ENCODE measurements around the gene CTSW.

Gene CTSW

DNA sequence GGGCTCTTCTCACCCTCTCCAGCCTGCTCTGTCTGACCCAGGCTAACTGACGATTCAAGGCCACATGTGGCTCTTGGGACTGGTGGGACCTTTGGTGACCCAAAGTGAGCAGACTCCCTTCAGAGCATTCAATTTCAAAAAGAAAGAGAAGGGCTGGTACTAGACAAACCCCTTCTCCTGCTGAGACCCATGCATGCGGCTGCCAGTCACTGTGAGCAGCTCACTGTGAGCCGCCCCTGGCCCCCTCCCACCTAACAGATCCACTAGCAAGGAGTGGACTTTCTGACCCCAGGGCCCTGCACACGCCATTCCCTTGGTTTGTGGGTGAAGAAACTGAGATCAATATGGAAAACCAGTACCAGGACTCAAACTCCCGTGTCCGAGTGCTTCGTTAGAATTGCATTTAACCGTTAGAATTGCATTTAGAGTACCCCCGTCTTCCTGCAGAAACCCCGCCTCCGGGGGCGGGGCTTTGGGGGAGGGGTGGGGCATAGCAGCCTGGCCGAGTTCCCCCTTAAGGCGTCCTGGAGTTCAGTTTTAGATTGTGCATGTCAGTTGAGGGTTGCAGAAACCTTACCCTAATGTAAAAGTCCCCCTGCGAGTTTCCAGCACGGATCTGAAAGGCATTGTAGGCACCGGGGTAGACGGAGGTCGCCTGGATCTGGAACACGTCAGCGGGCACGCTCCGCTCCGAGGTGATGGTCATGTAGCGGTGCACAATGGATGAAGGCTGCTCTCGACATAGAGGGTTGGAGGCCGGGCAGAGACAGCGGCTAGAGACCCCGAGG lies 12.2 kb upstream of the CTSW start:
- no peak for DNase-seq (ENCODE audit: low spot score)

DNA sequence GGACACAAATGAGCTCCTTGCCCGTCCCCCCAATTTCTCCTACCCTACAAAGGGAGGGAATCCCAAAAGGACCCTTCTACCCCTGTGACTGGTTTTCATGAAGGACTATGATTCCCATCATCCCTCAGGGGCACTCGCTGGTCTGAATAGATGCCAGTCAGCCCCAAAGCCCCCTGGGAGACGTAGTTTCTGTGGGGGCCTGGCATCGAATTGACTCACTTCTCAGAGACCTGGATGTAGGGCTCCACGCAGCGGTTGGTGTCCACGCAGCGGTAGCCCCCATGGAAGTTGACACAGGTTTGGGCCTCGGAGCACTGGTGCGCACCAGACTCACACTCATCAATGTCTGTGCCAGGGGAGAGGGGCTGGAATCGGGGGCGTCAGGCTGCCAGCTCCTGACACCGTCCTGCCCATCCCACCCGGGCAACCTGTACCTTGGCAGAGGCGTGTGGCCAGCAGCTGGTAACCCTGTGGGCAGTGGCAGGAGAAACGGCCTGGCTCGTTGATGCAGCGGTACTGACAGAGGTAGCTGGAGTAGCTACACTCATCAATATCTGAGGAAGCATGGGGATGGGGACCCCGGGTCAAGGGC lies 11.5 kb upstream of the CTSW start:
- no peak for DNase-seq (ENCODE audit: low spot score)

DNA sequence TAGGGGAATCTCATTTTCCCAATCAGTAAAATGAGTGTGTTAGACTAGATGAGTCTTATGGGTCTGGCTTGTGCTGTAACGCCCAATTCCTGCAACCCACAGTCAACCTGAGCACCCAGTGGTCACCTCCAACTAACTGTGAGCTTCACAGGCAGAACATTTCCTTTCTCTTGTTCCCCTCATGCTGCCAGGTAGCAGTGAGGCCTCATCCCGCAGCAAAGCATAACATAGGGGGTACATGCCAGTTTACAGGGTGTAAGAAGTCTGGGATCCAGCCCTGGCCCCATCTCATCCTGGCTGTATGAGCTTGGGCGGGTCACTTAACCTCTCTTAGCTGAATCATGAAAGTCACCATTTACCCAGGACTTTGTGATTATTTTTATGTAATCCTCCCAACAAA lies 10.7 kb upstream of the CTSW start:
- no peak for DNase-seq (ENCODE audit: low spot score)

DNA sequence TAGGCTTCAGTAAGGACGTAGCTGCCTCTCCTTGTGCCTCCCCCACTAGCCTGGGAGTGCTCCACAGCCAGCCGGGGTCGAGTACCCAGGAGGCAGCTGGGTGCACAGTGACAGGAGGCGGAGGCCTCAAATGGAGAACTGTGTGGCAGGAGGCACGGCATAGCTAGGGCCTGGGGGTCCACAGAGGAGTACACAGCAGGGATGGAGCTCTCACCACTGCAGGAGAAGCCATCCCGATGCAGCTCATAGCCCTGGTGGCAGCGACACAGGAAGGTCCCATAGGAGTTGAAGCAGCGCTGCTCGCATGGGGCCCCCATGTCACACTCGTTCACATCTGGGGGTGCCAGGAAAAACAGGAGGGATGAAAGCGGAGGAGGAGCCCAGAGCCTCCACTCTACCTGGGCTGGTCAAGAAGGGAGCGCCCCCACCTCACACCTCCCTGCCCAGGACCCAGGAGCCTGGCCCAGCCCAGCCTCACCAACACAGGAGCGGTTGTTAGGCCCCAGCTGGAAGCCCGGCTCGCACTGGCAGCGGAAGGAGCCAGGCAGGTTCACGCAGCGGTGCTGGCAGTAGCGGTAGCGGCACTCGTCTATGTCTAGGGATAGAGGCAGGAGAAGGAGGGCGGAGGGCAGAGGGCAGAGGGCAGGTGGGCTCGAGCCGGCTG lies 9.9 kb upstream of the CTSW start:
- DNase-seq (ENCODE audit: low spot score): no peak

DNA sequence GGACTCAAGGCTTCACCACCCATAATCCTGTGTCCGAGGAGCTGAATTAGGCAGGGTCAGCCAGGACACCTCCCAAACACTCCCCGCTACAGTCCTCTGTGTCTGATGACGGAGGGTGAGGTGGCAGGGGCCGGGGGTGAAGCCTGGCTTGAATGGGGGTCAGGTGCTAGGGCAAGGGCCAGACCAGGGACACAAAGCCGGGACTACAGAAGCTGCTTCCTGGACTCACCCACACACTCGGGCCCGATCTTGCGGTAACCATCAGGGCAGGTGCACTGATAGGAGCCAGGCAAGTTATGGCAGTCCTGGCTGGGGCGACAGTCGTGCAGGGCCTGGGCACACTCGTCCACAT lies 9.4 kb upstream of the CTSW start:
- no peak for DNase-seq (ENCODE audit: low spot score)

DNA sequence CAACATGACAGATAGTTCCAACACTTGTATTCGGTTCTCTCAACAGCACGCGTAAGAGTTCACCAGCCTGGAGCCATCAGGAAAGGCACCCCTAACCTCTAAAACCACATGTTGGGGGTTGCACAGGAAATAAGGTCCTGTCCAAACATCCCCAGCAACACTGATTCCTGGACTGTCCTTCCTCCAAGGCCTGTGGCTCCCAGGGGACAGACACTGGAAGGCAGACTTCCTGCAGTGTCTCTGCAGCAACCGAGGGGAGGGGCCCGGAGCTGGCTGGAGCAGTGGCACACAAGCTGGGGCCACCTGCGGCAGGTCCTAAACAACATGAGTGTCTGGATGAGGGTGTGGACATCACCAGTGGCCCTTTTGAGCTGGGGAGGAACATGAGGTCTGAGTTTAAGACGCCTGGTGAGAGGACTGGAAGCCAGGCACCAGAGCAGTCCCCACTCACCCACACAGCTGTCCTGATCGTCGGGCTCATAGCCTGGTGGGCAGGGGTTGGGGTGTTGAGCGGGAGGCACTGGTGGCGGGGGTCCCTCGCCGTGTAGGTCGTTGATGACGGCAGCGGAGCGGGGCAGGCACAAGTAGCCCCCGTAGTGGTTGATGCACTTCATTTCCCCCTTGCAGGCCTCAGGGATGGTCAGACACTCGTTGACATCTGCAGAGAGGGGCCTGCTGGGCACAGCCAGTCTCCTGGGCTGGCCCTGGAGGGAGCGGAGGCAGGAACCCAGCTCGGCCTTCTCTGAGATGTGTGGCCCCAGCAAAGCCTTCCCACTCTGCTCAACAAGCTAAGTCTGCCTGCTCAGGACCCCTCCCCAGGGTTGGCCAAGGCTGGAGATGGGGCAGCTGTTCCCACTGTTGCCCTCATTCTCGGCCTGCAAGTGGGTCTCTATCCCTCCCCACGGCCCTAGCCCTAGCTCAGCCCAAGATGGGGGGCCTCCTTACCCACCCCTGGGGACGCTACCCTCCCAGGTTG lies 8.6 kb upstream of the CTSW start:
- DNase-seq (ENCODE audit: low spot score): no peak

DNA sequence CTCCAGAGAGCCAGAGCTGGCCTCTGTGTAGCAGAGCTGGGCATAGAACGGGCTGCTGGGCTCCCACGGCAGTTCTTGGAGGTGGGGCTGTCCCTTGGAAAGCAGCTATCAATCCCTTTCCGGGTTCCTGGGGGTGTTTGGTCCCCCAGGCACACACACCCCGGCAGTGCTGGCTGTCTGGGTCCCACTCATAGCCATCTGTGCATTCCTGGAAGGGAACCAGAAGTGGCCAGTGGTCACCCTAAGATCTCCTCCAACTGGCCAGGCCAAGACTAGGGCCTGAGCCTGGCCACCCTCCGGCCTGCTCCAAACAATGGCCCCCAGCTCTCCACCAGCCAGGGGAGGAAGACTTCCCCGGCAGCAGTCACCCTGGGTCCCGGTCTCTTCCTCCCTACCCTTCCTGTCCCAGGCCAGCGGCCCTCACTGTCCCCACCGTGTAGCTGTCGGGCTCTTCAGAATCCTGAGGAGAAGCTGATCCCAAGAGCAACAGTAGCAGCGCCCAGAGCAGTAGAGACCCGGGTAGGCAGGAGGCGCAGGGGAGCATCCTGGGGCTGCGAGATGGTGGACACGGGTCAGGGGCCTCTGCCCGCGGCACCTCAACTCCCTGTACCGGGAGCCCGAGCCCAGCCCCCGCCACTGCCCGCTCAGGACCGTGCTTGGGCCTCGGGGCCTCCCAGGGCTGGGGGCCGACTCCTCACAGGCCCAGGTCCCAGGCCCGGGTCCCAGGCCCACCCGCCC lies 7.7 kb upstream of the CTSW start:
- DNase-seq (ENCODE audit: low spot score): peak; percentile 44

DNA sequence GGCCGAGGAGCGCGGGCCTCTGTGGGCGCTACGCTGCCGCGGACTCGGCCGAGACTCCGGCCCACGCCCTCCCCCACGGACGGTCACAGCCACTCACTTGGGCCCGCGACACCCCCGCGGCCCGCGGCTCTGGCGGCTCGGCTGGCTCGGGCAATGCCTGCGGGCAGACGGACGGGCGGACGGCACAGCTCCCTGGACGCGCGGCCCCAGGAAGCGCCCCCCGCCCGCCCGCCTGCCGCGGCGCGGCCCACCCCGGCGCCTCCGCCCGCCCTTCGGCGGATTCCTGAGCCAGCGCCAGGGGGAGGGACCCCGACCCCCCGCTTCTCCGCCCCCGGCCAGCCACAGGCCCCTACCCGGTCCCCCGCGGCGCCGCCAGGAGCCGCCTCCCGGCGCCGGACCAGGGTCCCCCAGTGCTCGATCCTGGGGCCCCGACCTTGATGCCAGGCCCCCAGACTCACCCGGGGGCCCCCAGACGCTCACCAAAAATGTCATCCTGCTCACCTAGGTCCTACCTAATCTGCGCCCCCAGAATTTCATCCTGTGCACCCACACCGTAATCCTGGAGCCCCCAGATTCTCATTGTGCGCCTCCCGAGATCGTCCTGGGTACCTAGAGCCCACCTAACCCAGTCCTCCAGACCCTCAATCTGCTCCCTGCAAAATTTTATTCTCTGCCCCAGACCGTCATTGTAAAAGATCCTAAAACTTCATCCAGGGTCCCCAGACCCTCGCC lies 6.9 kb upstream of the CTSW start, which contains the start of gene EFEMP2:
EFEMP2 (minus strand) TSS at position 215 of the 732 bp plus-strand sequence. CDS start 446 bp downstream, outside the sequence.
- DNase-seq (ENCODE audit: low spot score): peak; percentile 54

DNA sequence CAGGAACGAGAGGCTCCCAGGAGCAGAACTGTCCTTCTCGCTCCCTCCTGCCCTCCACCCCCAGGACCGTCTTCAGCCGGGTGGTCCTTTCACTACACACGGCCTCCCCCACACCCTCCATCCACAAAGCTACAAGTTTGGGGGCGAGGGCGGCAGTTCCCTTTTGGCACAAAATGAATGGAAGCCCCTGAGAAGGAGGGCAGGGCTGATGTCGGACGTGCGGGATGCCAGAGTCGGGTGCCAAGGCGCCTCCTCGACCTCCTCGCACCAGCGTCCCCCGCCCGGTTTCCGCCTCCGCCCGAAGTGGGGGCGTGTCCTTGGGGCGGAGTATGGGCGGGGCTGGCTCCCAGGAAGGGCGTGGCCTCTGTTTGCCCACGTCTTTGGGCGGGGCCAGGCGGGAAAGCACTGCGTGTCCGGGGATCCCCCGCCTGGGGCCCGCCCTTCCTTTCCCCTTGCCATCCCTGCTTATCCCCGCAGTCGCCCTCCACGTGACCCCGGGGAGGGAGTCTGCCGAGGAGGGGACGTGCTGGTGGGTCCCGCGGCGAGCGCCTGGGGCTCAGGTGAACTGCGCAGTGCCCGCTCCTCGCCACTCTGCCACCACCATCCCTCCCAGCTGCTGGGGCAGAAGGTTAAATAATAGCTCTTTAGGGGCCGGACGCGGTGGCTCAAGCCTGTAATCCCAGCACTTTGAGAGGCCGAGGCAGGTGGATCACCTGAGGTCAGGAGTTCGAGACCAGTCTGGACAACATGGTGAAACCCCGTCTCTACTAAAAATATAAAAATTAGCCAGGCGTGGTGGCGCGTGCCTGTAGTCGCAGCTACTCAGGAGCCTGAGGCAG lies 6.1 kb upstream of the CTSW start:
- DNase-seq (ENCODE audit: low spot score): peak; percentile 98

DNA sequence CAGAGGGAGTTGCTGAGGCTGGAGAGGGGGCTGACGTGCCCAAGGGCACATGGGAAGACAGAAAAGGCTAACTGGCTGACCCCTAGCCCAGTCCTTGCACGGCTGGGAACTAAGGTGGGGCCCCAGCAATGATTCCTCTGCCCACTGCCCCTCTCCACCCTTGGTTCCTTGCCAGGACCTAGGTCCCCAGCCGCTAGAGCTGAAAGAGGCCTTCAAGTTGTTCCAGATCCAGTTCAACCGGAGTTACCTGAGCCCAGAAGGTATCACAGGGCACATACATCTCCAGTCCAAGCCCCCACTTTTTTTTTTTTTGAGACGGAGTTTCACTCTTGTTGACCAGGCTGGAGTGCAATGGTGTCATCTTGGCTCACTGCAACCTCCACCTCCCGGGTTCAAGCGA lies 390 bp downstream of the CTSW start:
- no peak for DNase-seq (ENCODE audit: low spot score)

DNA sequence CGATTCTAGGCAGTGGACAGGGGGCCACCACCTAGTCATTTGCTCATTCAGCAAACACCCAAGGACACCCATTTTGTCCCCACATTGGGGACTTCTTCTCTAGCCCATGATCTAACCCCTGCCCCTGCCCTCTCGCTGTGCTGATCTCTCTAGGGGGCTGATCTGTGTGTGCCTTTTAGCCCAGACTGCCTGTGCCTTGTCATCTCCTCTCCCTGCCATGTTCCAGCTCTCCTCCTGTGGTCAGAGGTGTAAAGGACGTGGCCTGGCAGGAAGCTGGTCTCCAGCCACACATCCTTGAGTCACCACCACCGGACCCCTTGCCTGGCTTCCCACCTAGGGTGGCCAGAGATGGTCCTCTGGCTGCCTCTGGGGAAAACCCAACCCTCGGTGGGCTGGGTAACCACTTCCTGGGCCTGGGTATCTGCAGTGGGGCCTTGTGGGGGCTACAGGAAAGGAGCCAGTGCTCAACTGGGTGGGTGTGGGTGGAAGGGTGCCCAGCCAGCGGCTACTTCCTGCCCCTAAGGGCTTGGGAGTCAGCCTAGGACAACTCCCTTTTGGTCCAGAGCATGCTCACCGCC lies 1.3 kb downstream of the CTSW start:
- DNase-seq (ENCODE audit: low spot score): no peak

DNA sequence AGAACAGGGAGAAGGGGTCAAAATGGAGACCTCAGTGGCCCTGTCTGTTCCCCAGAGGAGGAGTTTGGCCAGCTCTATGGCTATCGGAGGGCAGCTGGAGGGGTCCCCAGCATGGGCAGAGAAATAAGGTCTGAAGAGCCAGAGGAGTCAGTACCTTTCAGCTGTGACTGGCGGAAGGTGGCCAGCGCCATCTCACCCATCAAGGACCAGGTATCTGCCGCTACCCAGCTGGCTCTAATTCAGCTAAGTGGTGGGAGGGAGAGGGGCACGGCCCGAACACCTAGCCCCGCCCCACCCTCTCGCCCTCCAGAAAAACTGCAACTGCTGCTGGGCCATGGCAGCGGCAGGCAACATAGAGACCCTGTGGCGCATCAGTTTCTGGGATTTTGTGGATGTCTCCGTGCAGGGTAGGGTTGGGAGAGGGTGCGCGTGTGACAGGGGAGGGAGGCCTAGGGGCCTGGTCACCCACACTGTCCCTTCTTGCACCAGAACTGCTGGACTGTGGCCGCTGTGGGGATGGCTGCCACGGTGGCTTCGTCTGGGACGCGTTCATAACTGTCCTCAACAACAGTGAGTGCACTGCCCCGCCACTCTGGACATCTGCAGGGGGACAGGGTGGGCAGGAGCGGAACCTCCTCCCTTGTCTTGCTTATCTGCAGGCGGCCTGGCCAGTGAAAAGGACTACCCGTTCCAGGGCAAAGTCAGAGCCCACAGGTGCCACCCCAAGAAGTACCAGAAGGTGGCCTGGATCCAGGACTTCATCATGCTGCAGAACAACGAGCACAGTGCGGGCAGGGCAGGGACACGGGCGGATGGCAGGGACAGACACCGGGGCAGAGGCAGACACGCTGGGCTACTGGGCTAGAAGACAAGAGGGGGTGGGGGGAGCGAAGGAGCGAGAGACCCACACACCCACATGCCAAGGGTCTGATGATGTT lies 2.8 kb downstream of the CTSW start:
- DNase-seq (ENCODE audit: low spot score): no peak

DNA sequence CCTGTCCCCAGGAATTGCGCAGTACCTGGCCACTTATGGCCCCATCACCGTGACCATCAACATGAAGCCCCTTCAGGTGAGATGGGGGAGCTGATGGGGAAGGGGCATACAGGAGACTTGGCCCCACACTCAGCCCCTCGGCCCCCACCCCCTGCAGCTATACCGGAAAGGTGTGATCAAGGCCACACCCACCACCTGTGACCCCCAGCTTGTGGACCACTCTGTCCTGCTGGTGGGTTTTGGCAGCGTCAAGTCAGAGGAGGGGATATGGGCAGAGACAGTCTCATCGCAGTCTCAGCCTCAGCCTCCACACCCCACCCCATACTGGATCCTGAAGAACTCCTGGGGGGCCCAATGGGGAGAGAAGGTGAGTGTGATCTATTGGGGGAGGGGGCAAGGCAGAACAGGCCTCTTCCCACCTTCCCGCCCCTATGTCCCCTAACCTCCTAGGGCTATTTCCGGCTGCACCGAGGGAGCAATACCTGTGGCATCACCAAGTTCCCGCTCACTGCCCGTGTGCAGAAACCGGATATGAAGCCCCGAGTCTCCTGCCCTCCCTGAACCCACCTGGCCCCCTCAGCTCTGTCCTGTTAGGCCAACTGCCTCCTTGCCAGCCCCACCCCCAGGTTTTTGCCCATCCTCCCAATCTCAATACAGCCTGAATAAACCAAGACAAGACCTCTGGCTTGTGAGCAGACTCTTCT lies 3.6 kb downstream of the CTSW start:
- no peak for DNase-seq (ENCODE audit: low spot score)

DNA sequence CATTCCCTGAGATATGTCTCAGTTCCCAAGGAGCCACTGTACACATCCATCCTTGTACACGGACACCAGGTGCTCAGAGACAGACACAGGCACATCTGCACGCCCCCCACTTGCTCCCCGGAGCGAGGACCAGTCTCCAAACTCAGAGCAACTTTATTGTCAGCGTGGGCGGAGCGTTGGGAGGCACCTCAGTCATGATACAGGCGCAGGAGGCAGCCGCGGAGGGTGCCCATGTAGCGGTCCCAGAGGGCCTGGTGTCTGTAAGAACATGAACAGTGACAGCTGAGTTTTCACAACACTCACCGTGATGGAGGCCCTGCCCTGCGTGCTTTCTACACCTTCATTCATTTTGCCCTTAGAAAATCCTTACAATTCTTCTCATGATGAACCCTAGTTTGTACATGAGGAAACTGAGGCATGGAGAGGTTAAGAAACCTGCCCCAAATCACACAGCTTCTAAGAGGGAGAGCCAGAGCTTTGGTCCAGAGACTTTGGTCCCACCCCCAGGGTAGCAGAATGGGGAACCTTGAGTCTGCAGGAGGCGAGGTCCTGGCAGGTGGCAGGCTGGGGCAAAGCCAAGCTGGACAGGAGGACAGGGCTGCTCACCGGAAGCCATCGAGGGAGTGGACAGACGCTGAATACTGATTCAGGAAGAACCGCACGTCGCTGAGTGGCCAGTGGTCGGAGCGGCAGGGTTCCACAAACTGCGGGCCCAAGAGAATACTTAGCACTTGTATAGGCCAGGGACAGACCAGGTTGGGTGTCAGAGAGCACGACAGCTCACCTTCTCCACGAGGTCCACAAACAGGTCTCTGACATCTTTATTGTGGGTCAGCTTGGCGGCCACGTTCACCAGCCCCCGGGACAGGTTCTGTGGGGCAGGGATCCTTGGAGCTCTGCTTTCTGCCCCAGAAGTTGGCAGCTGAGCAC lies 4.4 kb downstream of the CTSW start:
- DNase-seq (ENCODE audit: low spot score): no peak

DNA sequence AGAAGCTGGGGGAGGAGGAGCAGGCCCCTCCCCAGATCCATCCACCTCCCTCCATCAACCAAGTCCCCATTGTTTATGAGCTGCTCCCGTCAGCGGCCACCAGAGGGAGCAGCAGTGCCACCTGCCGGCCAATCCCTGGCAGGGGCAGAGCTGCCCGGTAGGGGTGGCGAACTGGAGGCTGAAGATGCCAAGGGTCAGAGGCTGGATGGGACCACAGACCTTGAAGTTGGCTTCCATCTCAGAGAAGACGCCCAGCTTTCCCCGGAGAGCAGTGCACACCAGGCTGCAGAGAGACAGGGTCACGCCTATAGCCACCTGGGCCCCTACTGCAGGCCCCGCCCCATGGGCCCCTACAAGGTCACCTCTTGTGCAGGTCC lies 5.1 kb downstream of the CTSW start:
- DNase-seq (ENCODE audit: low spot score): peak; percentile 82

DNA sequence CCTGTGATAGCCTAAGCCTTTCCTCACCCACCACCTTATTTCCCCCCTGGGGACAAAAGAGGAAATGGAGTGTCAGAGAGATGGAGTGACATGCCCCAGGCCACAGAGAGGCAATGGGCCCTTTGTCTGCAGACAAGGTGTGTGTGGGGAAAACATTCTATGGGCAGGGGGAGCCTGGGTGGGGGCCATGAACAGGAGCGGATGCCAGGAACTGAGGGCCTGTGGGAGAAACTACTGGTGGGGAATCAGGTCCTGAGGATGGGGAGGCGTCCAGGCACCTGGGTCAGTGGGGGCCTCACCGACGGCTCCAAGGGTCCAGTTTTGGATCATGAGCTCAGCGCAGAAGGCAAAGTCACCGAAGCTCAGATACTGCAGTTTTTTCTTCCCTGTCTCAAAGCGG lies 5.6 kb downstream of the CTSW start:
- no peak for DNase-seq (ENCODE audit: low spot score)
